ENCODE data around the gene SIGLEC14.
"Not testable (repeated sequence)": the region's sequence is repeated elsewhere in the genome, so short reads cannot be mapped to it uniquely, and the experiment has no call there.

SIGLEC14 gene

GRCh38 chr19:51637362-51637978 is 9.2 kb downstream of the SIGLEC14 start:
- Histone ChIP-seq H3K9me3 (replicated peaks; ENCODE audit: low read length) (no peaks in the 10 kb centered on the region), H3K9ac (ENCODE audit: low read depth, low read length) (no peak overlapping the region), H3K36me3 (ENCODE audit: insufficient read depth, low read length) (no peaks in the 10 kb centered on the region), H3K27me3 (ENCODE audit: control insufficient read depth, insufficient read depth, low read length) (no peaks in the 10 kb centered on the region), H3K4me2 (ENCODE audit: low read length) (no peak overlapping the region), H3K4me3 (ENCODE audit: low read length) (no peak overlapping the region), H3K4me1 (ENCODE audit: control insufficient read depth, insufficient read depth, low read length) (no peaks in the 10 kb centered on the region)

- Histone ChIP-seq H3K4me2 (ENCODE audit: low read length) (no peak overlapping the region), H3K27me3 (ENCODE audit: control insufficient read depth, insufficient read depth, low read length) (no peaks in the 10 kb centered on the region), H3K36me3 (ENCODE audit: insufficient read depth, low read length) (no peaks in the 10 kb centered on the region), H3K9ac (ENCODE audit: low read depth, low read length) (no peak overlapping the region), H3K4me3 (ENCODE audit: low read length) (no peak overlapping the region), H3K9me3 (replicated peaks; ENCODE audit: low read length) (no peaks in the 10 kb centered on the region), H3K4me1 (ENCODE audit: control insufficient read depth, insufficient read depth, low read length) (no peaks in the 10 kb centered on the region)
Measured at GRCh38 chr19:51632126-51632525, 14.5 kb downstream of the SIGLEC14 start.

GRCh38 chr19:51630315-51630714 is 16.3 kb downstream of the SIGLEC14 start, which contains the start of gene SIGLEC5:
Gene SIGLEC5, minus strand, starts transcription at chr19:51630401. Its CDS starts 66 bp downstream, at chr19:51630335.
- not testable (repeated sequence) for H3K9me3 ChIP-seq (replicated peaks; ENCODE audit: low read length); H3K4me1 ChIP-seq (ENCODE audit: control insufficient read depth, insufficient read depth, low read length); H3K9ac ChIP-seq (ENCODE audit: low read depth, low read length); H3K36me3 ChIP-seq (ENCODE audit: insufficient read depth, low read length); H3K4me2 ChIP-seq (ENCODE audit: low read length); H3K27me3 ChIP-seq (ENCODE audit: control insufficient read depth, insufficient read depth, low read length); H3K4me3 ChIP-seq (ENCODE audit: low read length)

- H3K9me3 ChIP-seq (replicated peaks; ENCODE audit: low read length), result no peaks in the 10 kb centered on the region
- H3K4me2 ChIP-seq (ENCODE audit: low read length), result no peak overlapping the region
- no peak overlapping the region for H3K4me3 ChIP-seq (ENCODE audit: low read length)
- H3K4me1 ChIP-seq (ENCODE audit: control insufficient read depth, insufficient read depth, low read length), result no peaks in the 10 kb centered on the region
- H3K36me3 ChIP-seq (ENCODE audit: insufficient read depth, low read length), result no peaks in the 10 kb centered on the region
- H3K9ac ChIP-seq (ENCODE audit: low read depth, low read length), result no peak overlapping the region
- no peaks in the 10 kb centered on the region for H3K27me3 ChIP-seq (ENCODE audit: control insufficient read depth, insufficient read depth, low read length)
Measured at GRCh38 chr19:51628153-51628939, 18.3 kb downstream of the SIGLEC14 start.

DNA sequence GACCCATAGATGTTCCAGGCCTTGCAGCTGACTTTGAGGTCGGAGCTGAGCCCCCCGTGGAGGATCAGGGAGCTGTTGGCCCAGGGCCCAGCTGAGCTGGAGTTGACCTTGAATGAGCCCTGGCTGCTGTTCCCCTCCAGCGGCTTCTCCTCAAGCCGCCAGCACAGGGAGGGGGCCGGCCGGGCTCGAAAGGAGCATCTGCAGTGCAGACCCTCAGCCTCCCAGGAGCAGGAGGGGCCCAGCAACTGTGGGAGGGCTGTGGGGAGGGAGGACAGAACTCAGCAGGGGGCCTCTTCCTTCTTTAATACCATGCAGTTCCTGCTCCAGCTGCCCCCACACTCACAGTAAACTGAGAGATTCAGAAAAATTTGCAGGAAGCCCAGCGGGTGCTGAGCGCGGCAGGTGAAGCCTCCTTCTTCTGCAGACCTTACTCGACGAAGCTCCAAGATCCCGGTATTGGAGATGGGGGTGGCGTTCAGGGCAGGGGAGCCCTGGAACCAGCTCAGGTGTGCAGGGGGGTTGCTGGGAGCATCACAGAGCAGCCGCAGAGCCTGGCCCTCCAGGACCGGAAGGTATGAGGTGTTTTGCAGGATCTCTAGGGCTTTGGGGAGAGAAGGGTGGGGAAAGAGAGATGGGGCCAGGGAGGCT is 19.0 kb downstream of the SIGLEC14 start:
- H3K36me3 ChIP-seq (ENCODE audit: insufficient read depth, low read length), result no peaks in the 10 kb centered on the region
- no peak overlapping the region for H3K9ac ChIP-seq (ENCODE audit: low read depth, low read length)
- no peaks in the 10 kb centered on the region for H3K4me1 ChIP-seq (ENCODE audit: control insufficient read depth, insufficient read depth, low read length)
- H3K4me2 ChIP-seq (ENCODE audit: low read length), result no peak overlapping the region
- H3K27me3 ChIP-seq (ENCODE audit: control insufficient read depth, insufficient read depth, low read length), result no peaks in the 10 kb centered on the region
- H3K9me3 ChIP-seq (replicated peaks; ENCODE audit: low read length), result no peaks in the 10 kb centered on the region
- no peak overlapping the region for H3K4me3 ChIP-seq (ENCODE audit: low read length)

DNA sequence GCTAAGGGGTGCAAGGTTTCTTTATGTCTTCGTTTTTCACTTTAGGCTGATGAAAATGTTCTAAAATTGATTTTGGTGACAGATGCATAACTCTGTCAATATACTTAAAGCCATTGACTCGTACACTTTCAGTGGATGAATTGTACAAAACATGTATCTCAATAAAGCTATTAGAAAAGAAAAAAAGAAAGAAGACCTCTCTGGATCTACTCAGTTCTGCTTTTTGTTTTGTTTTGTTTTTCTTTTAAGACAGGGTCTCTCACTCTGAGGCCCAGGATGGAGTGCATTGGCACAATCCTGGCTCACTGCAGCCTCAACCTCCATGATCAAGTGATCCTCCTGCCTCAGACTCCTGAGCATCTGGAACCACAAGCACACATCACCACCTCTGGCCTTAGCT is 19.9 kb downstream of the SIGLEC14 start:
- Histone ChIP-seq H3K27me3 (ENCODE audit: control insufficient read depth, insufficient read depth, low read length) (no peaks in the 10 kb centered on the region), H3K9ac (ENCODE audit: low read depth, low read length) (no peak overlapping the region), H3K4me2 (ENCODE audit: low read length) (no peak overlapping the region), H3K36me3 (ENCODE audit: insufficient read depth, low read length) (no peaks in the 10 kb centered on the region), H3K4me3 (ENCODE audit: low read length) (no peak overlapping the region), H3K4me1 (ENCODE audit: control insufficient read depth, insufficient read depth, low read length) (no peaks in the 10 kb centered on the region), H3K9me3 (replicated peaks; ENCODE audit: low read length) (no peaks in the 10 kb centered on the region)

DNA sequence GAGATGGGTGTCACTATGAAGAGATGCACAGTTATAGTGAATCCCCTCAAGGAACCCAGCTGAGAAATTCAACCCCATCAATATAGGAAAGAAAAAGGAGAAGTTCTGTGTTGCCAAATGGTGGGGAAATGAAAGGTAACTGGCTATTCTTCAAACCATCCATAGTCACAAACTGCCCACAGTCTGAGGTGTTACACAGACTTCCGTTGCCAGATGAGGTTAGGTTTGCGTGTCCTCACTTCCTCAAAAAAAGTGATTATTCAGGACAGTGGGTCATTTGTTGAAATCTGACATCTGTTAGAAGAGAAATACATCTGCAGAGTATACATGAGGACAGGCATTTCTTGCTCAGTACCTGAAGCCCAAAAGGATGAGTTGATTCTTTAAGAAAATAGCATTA is 25.4 kb downstream of the SIGLEC14 start:
- H3K9me3 ChIP-seq (replicated peaks; ENCODE audit: low read length), result no peaks in the 10 kb centered on the region
- H3K9ac ChIP-seq (ENCODE audit: low read depth, low read length), result no peak overlapping the region
- no peaks in the 10 kb centered on the region for H3K27me3 ChIP-seq (ENCODE audit: control insufficient read depth, insufficient read depth, low read length)
- no peaks in the 10 kb centered on the region for H3K4me1 ChIP-seq (ENCODE audit: control insufficient read depth, insufficient read depth, low read length)
- H3K36me3 ChIP-seq (ENCODE audit: insufficient read depth, low read length), result no peaks in the 10 kb centered on the region
- H3K4me2 ChIP-seq (ENCODE audit: low read length), result no peak overlapping the region
- no peak overlapping the region for H3K4me3 ChIP-seq (ENCODE audit: low read length)

- no peaks in the 10 kb centered on the region for H3K36me3 ChIP-seq (ENCODE audit: insufficient read depth, low read length)
- H3K27me3 ChIP-seq (ENCODE audit: control insufficient read depth, insufficient read depth, low read length), result no peaks in the 10 kb centered on the region
- H3K4me3 ChIP-seq (ENCODE audit: low read length), result no peak overlapping the region
- no peak overlapping the region for H3K4me2 ChIP-seq (ENCODE audit: low read length)
- no peak overlapping the region for H3K9ac ChIP-seq (ENCODE audit: low read depth, low read length)
- H3K4me1 ChIP-seq (ENCODE audit: control insufficient read depth, insufficient read depth, low read length), result no peaks in the 10 kb centered on the region
- H3K9me3 ChIP-seq (replicated peaks; ENCODE audit: low read length), result no peaks in the 10 kb centered on the region
Measured at GRCh38 chr19:51615991-51616390, 30.6 kb downstream of the SIGLEC14 start.

- Histone ChIP-seq H3K4me3 (ENCODE audit: low read length) (no peak overlapping the region), H3K36me3 (ENCODE audit: insufficient read depth, low read length) (no peaks in the 10 kb centered on the region), H3K27me3 (ENCODE audit: control insufficient read depth, insufficient read depth, low read length) (no peaks in the 10 kb centered on the region), H3K4me1 (ENCODE audit: control insufficient read depth, insufficient read depth, low read length) (no peaks in the 10 kb centered on the region), H3K9ac (ENCODE audit: low read depth, low read length) (no peak overlapping the region), H3K9me3 (replicated peaks; ENCODE audit: low read length) (no peaks in the 10 kb centered on the region), H3K4me2 (ENCODE audit: low read length) (no peak overlapping the region)
Measured at GRCh38 chr19:51614789-51615188, 31.8 kb downstream of the SIGLEC14 start.

GRCh38 chr19:51610576-51610975 is 36.0 kb downstream of the SIGLEC14 start:
- H3K9me3 ChIP-seq (replicated peaks; ENCODE audit: low read length), result no peaks in the 10 kb centered on the region
- no peaks in the 10 kb centered on the region for H3K36me3 ChIP-seq (ENCODE audit: insufficient read depth, low read length)
- no peak overlapping the region for H3K9ac ChIP-seq (ENCODE audit: low read depth, low read length)
- H3K4me3 ChIP-seq (ENCODE audit: low read length), result no peak overlapping the region
- H3K4me2 ChIP-seq (ENCODE audit: low read length), result no peak overlapping the region
- no peaks in the 10 kb centered on the region for H3K4me1 ChIP-seq (ENCODE audit: control insufficient read depth, insufficient read depth, low read length)
- H3K27me3 ChIP-seq (ENCODE audit: control insufficient read depth, insufficient read depth, low read length), result no peaks in the 10 kb centered on the region

DNA sequence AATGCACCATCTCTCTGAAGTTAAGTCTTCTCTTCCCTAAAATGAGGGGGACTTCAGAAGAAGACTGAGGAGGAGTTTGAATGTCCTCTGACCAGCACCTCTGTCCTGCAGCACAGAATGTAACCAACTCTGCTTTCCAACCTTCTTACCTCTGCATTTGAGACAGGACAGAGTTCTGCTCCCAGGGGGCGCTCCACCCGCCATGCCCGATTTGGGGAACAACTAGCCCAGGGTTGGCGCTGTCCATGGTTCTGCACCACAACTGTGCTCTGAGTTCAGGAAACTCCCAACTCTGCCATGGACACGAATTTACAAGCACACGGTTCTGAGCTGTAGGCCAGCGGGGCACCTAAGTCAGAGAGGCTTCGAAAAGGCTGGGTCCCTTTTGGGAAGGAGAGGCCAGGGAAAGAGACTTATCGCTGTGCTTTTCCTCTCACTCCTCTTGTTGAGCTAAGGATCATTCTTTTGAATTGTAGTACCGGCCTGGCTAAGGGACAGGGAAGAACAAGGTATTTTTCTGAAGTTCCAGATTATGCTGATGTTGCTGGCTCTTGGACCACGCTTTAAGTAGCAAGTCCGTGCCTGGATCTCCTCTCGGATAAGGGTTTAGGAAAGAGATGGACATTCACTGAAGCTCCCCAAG is 38.6 kb downstream of the SIGLEC14 start:
- Histone ChIP-seq H3K4me1 (ENCODE audit: control insufficient read depth, insufficient read depth, low read length) (no peaks in the 10 kb centered on the region), H3K36me3 (ENCODE audit: insufficient read depth, low read length) (no peaks in the 10 kb centered on the region), H3K4me2 (ENCODE audit: low read length) (no peak overlapping the region), H3K27me3 (ENCODE audit: control insufficient read depth, insufficient read depth, low read length) (no peaks in the 10 kb centered on the region), H3K9ac (ENCODE audit: low read depth, low read length) (no peak overlapping the region), H3K9me3 (replicated peaks; ENCODE audit: low read length) (no peaks in the 10 kb centered on the region), H3K4me3 (ENCODE audit: low read length) (no peak overlapping the region)
